IMR-90 (cell line): Measurements from ENCODE around the gene ELOA. TPM values are rescaled to one million over a fixed set of nuclear protein-coding genes. Genes with fewer than 3 reads are reported as not detected.

Source experiments
- ATAC-seq: fragments of 200-7000 bp; cut with Tn5 transposase; 2 replicates; pipeline ENCODE4 v1.9.1; 2020; ENCODE audit warnings: low read depth, mild to moderate bottlenecking, moderate library complexity
- BruUV-seq: library from RNA; stranded (reverse); fragments of 400-500 nt; replicated peaks from 2 replicates; lab custom pipeline; 2021; lab: Mats Ljungman, UMichigan
- CTCF ChIA-PET: fragments of 300-600 bp; formaldehyde crosslinking; extraction: SDS; loops from one replicate; lab custom pipeline; 2021; ENCODE audit warnings: antibody characterized with exemption; lab: Yijun Ruan, JAX
- POLR2A ChIA-PET: fragments of 300-600 bp; sonication (Branson Sonifier 250); formaldehyde crosslinking; loops from one replicate; lab custom pipeline; 2022; ENCODE audit warnings: antibody characterized with exemption; ENCODE audit not compliant: unreplicated experiment; lab: Charles Lee
- DNase-seq: peaks from one replicate; pipeline ENCODE4 v3.0.0; 2013
- H2AFZ ChIP-seq: replicated peaks from 2 replicates; pipeline ENCODE3; 2013; ENCODE audit warnings: low read length, mild to moderate bottlenecking; ENCODE audit not compliant: poor library complexity
- H2AK5ac ChIP-seq: 2 replicates; pipeline ENCODE4 v1.6.1; 2013; ENCODE audit warnings: low read depth, low read length, inconsistent platforms
- H2AK9ac ChIP-seq: replicated peaks from 2 replicates; pipeline ENCODE3; 2013; ENCODE audit warnings: mild to moderate bottlenecking, low read depth, low read length, moderate library complexity; ENCODE audit not compliant: poor library complexity
- H2BK120ac ChIP-seq: 2 replicates; pipeline ENCODE4 v1.6.1; 2013; ENCODE audit warnings: low read depth, low read length, inconsistent platforms
- H2BK15ac ChIP-seq: 3 replicates; pipeline ENCODE4 v1.6.1; 2013; ENCODE audit warnings: low read depth, low read length, inconsistent platforms
- H2BK20ac ChIP-seq: 2 replicates; pipeline ENCODE4 v1.6.1; 2013; ENCODE audit warnings: low read depth, mild to moderate bottlenecking, inconsistent platforms, low read length, moderate library complexity
- H2BK5ac ChIP-seq: 2 replicates; pipeline ENCODE4 v1.6.1; 2013; ENCODE audit warnings: mild to moderate bottlenecking, low read depth, low read length, inconsistent platforms; ENCODE audit not compliant: poor library complexity, severe bottlenecking
- H3K14ac ChIP-seq: replicated peaks from 2 replicates; pipeline ENCODE4 v1.6.1; 2013; ENCODE audit warnings: low read depth, low read length, inconsistent platforms
- H3K18ac ChIP-seq: 2 replicates; pipeline ENCODE4 v1.6.1; 2013; ENCODE audit warnings: low read depth, low read length, control low read depth
- H3K23ac ChIP-seq: 2 replicates; pipeline ENCODE4 v1.6.1; 2013; ENCODE audit warnings: low read depth, low read length, inconsistent platforms
- H3K27ac ChIP-seq: 2 replicates; pipeline ENCODE4 v1.5.1; 2013; ENCODE audit warnings: mild to moderate bottlenecking, control low read depth, low read length; ENCODE audit not compliant: insufficient read depth
- H3K27me3 ChIP-seq: 2 replicates; pipeline ENCODE4 v1.6.1; 2013; ENCODE audit warnings: low read length; ENCODE audit not compliant: control insufficient read depth, insufficient read depth
- H3K36me3 ChIP-seq: 2 replicates; pipeline ENCODE4 v1.6.1; 2013; ENCODE audit warnings: low read length, mixed read lengths; ENCODE audit not compliant: control insufficient read depth, insufficient read depth
- H3K4ac ChIP-seq: 2 replicates; pipeline ENCODE4 v1.6.1; 2013; ENCODE audit warnings: low read depth, low read length, inconsistent platforms
- H3K4me1 ChIP-seq: 2 replicates; pipeline ENCODE4 v1.6.1; 2013; ENCODE audit warnings: low read length, mixed read lengths; ENCODE audit not compliant: control insufficient read depth, insufficient read depth
- H3K4me2 ChIP-seq: 2 replicates; pipeline ENCODE4 v1.6.1; 2013; ENCODE audit warnings: low read depth, mild to moderate bottlenecking, control low read depth, low read length, moderate library complexity
- H3K4me3 ChIP-seq: 2 replicates; pipeline ENCODE4 v1.5.1; 2013; ENCODE audit warnings: low read depth, mild to moderate bottlenecking, control low read depth, low read length, moderate library complexity; ENCODE audit not compliant: insufficient read depth
- H3K56ac ChIP-seq: 2 replicates; pipeline ENCODE4 v1.6.1; 2013; ENCODE audit warnings: low read length, inconsistent platforms; ENCODE audit not compliant: insufficient read depth; ENCODE audit errors: extremely low read depth
- H3K79me1 ChIP-seq, 2 experiments: 2 replicates each; pipeline ENCODE4 v1.6.1; 2013; ENCODE audit warnings: low read length in 2 of 2, inconsistent platforms in 1 of 2, low read depth in 1 of 2
- H3K9ac ChIP-seq: 2 replicates; pipeline ENCODE4 v1.6.1; 2013; ENCODE audit warnings: low read depth, low read length, control low read depth
- H3K9me1 ChIP-seq: 2 replicates; pipeline ENCODE4 v1.6.1; 2013; ENCODE audit warnings: low read length, inconsistent platforms; ENCODE audit not compliant: insufficient read depth
- H3K9me3 ChIP-seq: 2 replicates; pipeline ENCODE4 v1.6.1; 2013; ENCODE audit warnings: low read length; ENCODE audit not compliant: control insufficient read depth, insufficient read depth
- H4K20me1 ChIP-seq: 2 replicates; pipeline ENCODE4 v1.6.1; 2013; ENCODE audit warnings: low read length, inconsistent platforms; ENCODE audit not compliant: insufficient read depth
- H4K5ac ChIP-seq: 2 replicates; pipeline ENCODE4 v1.6.1; 2013; ENCODE audit warnings: mild to moderate bottlenecking, low read depth, low read length, control low read depth
- H4K8ac ChIP-seq, 2 experiments: 2 replicates each; pipeline ENCODE4 v1.6.1; 2013; ENCODE audit warnings: low read depth in 2 of 2, low read length in 2 of 2, control low read depth in 1 of 2, inconsistent platforms in 1 of 2
- H4K91ac ChIP-seq: 2 replicates; pipeline ENCODE4 v1.6.1; 2013; ENCODE audit warnings: low read depth, low read length, inconsistent platforms; ENCODE audit not compliant: insufficient read depth
- CEBPB ChIP-seq: IDR thresholded peaks from 2 replicates; pipeline ENCODE4 v1.6.1; 2012; ENCODE audit warnings: low read depth, low read length, improper control_type of control experiment
- MXI1 ChIP-seq: IDR thresholded peaks from 2 replicates; pipeline ENCODE4 v1.6.1; 2012; ENCODE audit warnings: low read depth, mild to moderate bottlenecking, low read length, moderate library complexity, borderline replicate concordance
- WGBS, 2 experiments: methylation state at CpG; one replicate each; pipeline versions ENCODE4 v1.1.5 to v1.1.7; 2013; ENCODE audit warnings: missing lambda C conversion rate in 2 of 2; ENCODE audit not compliant: insufficient read length in 1 of 2; ENCODE audit errors: extremely low coverage in 2 of 2; 5-methylcytosine and 5-hydroxymethylcytosine counted together
- dilution Hi-C: fragments of 300-500 bp; cut with HindIII; formaldehyde crosslinking; loops from one replicate; pipeline ENCODE4 v1.14.3; 2018; ENCODE audit warnings: low sequenced_read_pairs; ENCODE audit not compliant: unreplicated experiment
- in situ Hi-C: fragments of 300-500 bp; cut with MboI; formaldehyde crosslinking; loops from 3 replicates; pipeline ENCODE4 v1.14.3; 2019; ENCODE audit warnings: low sequenced_read_pairs, inconsistent platforms, mixed read lengths
- intact Hi-C: fragments of 100-400 bp; cut with micrococcal nuclease; formaldehyde crosslinking; loops from 2 replicates; pipeline ENCODE4 v1.10.0; 2022
- polyA plus RNA-seq, 3 experiments: library from polyadenylated mRNA; depleted of rRNA; stranded (reverse); fragments of >200 nt; gene quantifications; 2 replicates each; pipeline ENCODE4 v1.2.3, GENCODE V29; 2012; ENCODE audit warnings: low replicate concordance in 1 of 3
- total RNA-seq: library from RNA; depleted of rRNA; stranded (reverse); fragments of >200 nt; gene quantifications from 2 replicates; pipeline ENCODE4 v1.2.3, GENCODE V29; 2012

Gene ELOA
- total and polyA plus RNA-seq, 2 of the 4 experiments (the other 2 are of a cell fraction), result 22.9 to 40.7 TPM

GRCh38 chr1:23752909-23753308, 9.6 kb downstream of the ELOA start:
- peaks cover 64% of the 10 kb centered on the region for H3K36me3 ChIP-seq

More at GRCh38 chr1:23752909-23753308, 9.6 kb downstream of the ELOA start:
- no peak for ATAC-seq
- no peak overlapping the region for H3K4me3 ChIP-seq
- H2BK15ac ChIP-seq, result no peak overlapping the region
- no TSS peak for BruUV-seq
- peaks cover 25 to 66% of the 10 kb centered on the region in 2 experiments for H3K79me1 ChIP-seq
- no peak overlapping the region for H3K4ac ChIP-seq
- no peak overlapping the region for H2AK9ac ChIP-seq
- H3K56ac ChIP-seq, result no peak overlapping the region
- no peak overlapping the region for H2AK5ac ChIP-seq
- intact Hi-C loops (no loop called here), in situ Hi-C loops (loop anchor here (10.0 kb wide), 1 partner anchor 208 kb away; no protein-coding TSS in a partner anchor), dilution Hi-C loops (no loop called here)
- no peak overlapping the region for H2BK20ac ChIP-seq
- peaks cover 36% of the 10 kb centered on the region for H4K20me1 ChIP-seq
- H2AFZ ChIP-seq, result no peak overlapping the region
- H3K27me3 ChIP-seq, result no peaks in the 10 kb centered on the region
- H4K91ac ChIP-seq, result no peak overlapping the region
- H4K5ac ChIP-seq, result no peak overlapping the region
- ChIA-PET CTCF (interaction anchor here (0.5 kb wide), 1 partner anchor 7 kb away, joined by 3 read pairs; no protein-coding TSS in a partner anchor), POLR2A (no interaction called here)
- no peak overlapping the region for H3K4me2 ChIP-seq
- H3K23ac ChIP-seq, result no peak overlapping the region
- no peak for TF ChIP-seq MXI1
- 0 out of 2 replicates have a peak, but pooled peaks have one; percentile 8 for TF ChIP-seq CEBPB
- H3K9me3 ChIP-seq, result no peaks in the 10 kb centered on the region
- 100% methylated on average over 1 of the region's 1 CpG; no CpG with 5 or more reads in 1 of the 2 experiments for WGBS, 2 experiments
- H3K4me1 ChIP-seq, result no peaks in the 10 kb centered on the region
- H4K8ac ChIP-seq, result no peak overlapping the region
- 0 out of 2 replicates have a peak, but pooled peaks cover 4% of the 10 kb centered on the region for H3K9me1 ChIP-seq
- H3K14ac ChIP-seq, result no peak overlapping the region
- H3K18ac ChIP-seq, result no peak overlapping the region
- H2BK120ac ChIP-seq, result no peak overlapping the region
- H3K9ac ChIP-seq, result no peak overlapping the region
- H3K27ac ChIP-seq, result no peak overlapping the region
- H2BK5ac ChIP-seq, result no peak overlapping the region
- DNase-seq, result no peak
